Measurements from ENCODE around the gene OR7C1.
"Not testable (repeated sequence)": the region's sequence is repeated elsewhere in the genome, so short reads cannot be mapped to it uniquely, and the experiment has no call there.

The OR7C1 gene

DNA sequence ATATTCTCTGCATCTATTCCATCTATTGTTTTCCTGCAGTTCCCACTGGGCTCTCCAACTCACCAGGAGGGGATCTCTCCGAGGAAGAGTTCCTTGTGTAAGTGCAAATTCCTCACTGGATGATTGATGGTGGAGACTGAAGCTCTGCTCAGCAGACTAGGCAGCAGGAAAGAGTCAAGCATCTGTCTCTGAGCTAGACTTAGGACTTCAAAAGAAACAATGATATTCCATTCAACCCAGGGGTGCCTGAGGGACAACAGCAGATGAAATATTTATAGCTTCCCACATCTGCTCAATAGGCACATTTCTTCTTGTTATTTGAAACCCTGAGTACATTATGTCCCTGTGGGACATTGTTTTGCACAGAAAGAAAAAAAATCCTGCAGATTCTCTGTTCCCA lies at the start of gene OR7C1, which contains the start of gene OR7A5:
OR7C1 (minus strand) TSS at position 175 of the 400 bp plus-strand sequence. CDS start 35,049 bp downstream, outside the sequence.
OR7A5 (minus strand) TSS at position 175 of the 400 bp plus-strand sequence. CDS start 6,944 bp downstream, outside the sequence.
- no peak for DNase-seq (ENCODE audit: low read depth)

DNA sequence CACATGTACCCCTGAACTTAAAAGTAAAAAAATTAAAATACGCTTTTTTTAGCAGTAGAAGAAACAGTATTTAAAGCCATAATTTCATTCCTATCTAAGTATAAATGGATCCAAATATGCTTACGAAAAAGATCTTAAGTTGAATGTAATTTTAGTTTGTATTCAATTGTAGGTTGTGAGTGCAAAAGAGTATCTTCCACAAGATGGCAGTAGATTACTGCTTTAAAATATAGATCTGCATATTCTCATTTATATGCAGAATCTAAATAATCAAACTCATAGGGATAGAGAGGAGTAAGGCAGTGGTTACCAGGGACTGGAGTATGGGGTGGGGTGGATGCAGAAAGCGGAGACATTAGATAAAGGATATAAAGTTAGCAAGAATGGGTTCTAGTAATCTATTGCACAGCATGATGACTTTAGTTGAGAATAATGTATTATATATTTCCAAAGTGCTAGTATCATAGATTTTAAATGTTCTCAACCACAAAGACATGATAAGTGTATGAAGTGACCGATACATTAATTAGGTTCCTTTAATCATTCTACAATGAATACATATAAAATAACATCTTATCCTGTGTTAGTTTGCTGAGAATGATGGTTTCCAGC lies 36.7 kb upstream of the OR7C1 start:
- DNase-seq (ENCODE audit: low read depth), result no peak

DNA sequence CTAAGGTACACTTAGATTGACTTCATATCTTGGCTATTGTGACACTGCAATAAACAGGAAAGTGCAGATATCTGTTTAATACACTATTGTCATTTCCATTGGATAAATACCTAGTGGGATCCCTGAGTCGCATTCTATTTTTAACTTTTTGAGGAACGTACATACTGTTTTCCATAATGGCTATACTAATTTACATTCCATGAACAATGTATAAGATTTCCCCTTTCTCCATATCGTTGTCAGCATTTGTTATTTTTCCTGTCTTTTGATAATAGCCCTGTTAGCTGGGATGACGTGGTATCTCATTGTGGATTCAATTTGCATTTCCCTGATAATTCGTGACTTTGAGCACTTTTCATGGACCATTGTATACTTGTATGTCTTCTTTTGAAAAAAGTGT lies 33.5 kb upstream of the OR7C1 start:
- no peak for DNase-seq (ENCODE audit: low read depth)

DNA sequence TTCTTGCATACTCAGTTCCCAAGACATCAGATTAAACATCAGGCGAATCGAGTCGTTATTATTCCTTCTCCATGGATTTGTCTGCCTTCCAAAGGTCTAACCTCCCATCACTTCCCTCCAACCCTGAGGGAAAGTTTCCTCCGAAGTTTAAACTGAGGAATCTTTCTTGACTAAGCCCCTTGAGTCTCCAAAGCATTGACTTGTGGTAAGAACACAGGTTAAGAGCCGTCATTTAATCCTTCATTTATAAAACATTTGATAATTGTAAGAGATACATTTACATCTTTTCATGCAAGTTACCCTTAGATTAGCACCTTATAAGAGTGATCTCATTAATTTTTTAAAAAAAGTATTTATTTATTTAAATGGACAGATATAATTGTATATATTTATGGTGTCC lies 13.8 kb upstream of the OR7C1 start, which contains the start of gene OR7A10:
OR7A10 (minus strand) TSS at position 101 of the 400 bp plus-strand sequence. CDS start 7,045 bp downstream, outside the sequence.
- DNase-seq (ENCODE audit: low read depth), result no peak

DNA sequence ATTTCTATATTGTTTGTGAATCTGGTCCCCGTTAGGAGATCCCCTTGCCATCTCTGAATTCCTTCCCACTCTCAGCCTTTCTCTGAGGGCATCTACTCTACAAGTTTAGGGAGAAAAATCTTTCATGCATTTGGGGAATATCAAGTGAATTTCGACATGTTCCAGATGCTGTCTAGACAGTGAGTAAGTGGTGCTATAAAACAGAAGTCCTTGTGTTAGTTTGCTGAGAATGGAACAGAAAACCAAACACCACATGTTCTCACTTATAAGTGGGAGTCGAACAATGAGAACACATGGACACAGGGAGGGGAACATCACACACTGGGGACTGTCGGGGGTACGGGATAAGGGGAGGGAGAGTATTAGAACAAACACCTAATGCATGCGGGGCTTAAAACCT lies 8.6 kb upstream of the OR7C1 start:
- no peak for DNase-seq (ENCODE audit: low read depth)

DNA sequence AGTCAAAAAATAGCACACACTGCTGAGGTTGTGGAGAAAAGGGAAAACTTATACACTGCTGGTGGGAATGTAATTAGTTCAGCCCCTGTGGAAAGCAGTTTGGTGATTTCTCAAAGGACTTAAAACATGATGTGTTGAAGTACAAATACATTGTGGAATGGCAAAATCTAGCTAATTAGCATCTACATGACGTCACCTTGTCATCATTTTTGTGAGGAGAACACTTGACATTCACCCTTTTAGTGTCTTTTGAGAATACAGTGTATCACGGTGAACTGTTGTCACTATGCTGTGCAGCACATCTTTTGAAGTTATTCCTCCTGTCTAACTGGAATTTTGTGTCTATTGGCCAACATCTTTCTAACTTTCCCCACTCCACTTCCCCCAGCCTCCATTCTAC lies 8.2 kb upstream of the OR7C1 start:
- no peak for DNase-seq (ENCODE audit: low read depth)

DNA sequence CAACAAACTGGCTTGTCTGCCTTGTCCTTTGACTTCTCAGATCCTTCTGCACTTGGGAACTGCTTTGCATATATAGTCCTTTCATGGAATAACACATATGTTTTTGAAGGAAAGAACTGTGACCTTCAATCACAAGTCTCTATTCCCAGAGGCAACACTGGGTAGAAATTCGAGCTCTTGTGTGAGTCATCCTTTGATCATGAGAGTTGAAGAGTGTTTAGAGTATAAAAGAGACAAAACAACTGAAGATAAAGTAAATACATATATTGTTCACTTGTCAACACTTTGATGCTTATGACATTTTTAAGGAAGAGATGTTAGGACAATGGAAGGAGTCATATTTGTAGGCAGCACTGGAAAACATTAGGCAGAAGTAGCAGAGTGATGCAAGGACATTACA lies 5.2 kb upstream of the OR7C1 start:
- DNase-seq (ENCODE audit: low read depth), result no peak

DNA sequence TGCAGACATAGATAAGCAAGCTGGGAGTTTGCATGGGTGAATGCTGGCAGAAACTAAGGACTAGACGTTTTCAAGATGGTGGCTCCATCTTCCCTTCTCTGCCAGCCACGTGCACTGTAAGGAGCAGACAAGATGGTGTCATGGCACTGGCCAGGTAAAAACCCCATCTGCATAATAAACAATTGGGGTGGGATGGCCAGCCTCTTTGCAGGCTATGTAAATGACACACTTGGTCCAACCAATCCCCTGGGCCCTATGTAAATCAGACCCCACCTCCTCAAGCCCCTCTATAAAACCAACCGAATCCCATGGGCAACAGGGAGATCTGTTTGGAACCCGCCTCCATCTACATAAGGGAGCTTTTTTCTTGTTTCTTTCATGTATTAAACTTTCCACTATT lies 2.4 kb upstream of the OR7C1 start:
- no peak for DNase-seq (ENCODE audit: low read depth)

DNA sequence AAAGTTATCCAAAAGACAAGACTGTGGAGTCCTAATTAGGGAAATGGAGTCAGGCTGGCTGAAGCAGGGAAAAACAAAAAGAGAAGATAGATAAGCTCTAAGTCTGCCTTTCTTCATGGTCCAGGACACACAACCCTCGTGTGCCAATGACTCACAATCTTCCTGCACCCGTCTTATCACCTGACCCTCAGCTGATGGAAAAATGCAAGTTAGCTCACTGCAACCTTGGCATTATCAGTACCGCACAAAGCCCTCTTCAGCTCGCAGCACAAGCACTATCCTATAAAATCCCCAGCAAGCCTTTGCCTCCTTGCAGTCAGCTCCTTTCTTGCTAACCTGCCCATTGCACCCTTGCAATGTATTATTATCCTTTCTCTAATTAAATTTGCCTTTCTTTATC lies 4.3 kb downstream of the OR7C1 start:
- DNase-seq (ENCODE audit: low read depth), result no peak

DNA sequence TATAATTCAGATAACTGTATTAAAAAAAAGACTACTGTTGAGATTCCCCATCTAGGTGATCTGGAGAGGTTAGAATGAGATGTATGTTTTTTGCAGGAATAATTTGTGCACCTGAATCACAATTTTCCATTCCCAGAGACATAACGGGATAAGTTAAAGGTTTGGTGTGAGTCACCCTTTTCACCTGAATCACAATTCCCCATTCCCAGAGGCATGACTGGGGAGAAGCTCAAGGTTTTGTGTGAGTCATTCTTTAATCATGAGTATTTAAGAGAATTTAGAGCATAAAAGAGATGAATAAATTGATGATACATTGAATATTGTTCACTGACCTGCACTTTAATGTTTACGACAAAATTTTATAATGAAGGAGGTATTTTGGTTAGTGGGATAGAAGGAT lies 9.0 kb downstream of the OR7C1 start:
- DNase-seq (ENCODE audit: low read depth), result no peak

DNA sequence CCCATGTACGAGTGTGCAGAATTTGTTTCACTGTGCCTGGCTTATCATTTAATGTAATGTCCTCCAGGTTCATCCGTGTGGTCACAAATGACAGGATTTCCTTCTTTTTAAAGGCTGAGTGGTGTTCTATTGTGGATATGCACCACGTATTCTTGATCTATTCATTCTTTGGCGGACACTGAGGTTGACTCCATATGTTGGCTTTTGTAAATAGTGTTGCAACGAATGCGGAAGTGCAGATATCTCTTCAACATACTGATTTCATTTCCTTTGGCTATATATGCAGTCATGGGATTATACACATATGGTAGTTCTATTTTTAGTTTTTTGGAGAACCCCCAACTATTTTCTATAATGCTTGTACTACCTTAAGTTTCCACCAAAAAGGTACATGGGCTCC lies 13.0 kb downstream of the OR7C1 start:
- no peak for DNase-seq (ENCODE audit: low read depth)

DNA sequence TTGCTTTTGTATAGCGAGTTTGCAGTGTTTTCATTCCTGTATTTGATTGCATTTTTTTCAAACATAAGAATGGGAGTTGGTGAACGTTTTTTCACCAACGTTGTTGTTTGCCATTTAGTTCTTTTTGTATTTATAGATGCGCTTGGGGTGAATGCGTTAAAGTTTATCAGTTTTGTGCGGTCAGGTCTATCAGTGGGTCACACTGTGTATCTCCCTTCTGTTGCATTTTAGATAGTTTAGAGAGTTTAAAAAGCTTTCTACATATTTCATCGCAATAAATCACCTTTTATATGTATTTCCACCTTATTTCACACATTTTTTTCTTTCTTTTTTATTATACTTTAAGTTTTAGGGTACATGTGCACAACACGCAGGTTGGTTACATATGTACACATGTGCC lies 16.4 kb downstream of the OR7C1 start:
- no peak for DNase-seq (ENCODE audit: low read depth)

DNA sequence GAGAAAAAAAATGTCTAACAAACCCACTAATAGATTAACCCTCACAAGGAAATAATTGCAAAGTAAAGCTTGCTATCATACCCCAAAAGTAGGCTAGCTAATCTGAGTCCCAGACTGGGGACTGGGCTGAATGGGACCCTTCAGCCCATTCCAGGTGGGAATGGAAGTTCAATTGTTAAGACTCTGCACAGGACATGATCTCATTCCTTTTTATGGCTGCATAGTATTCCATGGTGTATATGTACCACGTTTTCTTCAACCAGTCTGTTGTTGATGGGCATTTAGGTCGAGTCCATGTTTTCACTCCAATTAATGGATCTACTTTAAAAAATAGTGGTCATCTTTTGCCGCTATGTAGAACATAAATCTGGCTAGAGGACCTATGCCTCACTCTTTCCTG lies 17.9 kb downstream of the OR7C1 start:
- DNase-seq (ENCODE audit: low read depth), result no peak

DNA sequence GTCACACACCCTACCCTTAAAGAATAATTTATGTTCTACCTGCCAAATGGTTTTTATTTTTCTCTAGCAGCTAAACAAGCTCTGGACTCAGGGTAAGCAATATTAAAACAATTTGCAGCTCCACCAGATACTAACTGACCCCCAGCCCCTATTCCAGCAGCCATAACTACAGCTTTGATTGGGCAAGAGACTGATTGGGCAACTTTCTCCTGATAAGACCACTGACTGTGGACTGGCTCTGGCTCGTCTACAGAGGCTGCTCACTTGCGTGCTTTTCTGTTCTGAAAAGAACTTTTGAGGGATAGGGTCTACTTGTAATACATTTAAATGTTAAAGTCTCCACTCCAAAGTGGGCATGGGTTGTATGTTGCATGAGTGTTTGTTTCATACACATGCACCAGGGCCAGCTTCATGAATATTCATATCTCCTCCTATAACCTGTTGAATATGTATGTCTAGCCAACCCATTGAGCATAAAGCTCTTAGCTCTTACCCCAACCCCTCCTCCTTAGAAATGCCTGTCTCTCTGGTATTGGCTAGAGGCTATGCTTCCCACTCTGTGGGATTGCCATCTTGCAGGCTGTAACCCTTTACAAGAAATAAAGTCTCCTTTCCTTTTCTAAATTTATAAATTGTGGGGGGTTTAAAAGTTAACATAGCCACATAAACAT lies 19.9 kb downstream of the OR7C1 start:
- no peak for DNase-seq (ENCODE audit: low read depth)

DNA sequence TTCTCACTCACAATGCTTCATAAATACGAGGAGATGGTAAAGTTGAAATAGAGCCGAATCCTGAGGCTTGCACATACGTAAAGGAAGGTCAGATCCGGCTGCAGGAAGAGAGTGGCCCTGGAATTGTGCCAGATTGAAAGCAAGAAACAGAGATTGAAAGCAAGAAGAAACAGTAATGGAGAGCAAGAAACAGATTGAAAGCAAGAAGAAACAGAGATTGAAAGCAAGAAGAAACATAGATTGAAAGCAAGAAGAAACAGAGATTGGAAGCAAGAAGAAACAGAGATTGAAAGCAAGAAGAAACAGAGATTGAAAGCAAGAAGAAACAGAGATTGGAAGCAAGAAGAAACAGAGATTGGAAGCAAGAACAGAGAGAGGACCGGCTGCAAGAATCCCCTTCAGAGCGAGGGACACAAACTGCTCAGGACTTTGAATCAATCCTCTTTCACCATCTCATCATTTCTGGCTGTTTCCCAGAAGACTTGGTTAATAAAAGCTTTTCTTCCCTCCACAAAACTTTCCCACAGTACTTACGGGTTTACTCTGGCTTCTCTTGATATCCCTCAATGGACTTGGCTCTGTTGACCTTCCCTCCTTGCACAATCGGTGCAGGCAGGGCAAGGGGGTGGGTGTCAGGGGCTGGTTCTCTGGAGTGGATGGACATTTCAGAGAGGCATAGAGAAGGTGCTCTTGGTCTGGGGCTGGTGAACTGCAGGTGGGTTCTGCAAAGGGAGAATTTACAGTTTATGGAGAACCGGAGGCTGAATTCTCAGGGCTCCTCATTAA lies 25.5 kb downstream of the OR7C1 start:
- no peak for DNase-seq (ENCODE audit: low read depth)

DNA sequence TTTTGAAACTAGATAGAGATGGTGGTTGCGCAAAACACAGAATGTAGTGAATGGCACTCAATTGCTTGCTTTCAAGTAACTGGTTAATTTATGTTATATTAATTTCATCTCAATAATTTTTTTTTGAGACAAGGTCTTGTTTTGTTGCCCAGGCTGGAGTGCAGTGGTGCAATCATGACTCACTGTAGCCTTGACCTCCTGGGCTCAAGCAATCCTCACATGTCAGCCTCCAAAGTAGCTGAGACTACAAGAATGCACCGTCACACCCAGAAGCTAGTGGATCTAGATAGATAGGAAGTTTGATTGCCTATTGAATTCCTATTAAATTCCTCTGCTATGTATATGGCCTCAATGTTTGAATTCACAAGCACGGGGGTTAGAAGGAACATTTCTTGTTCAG lies 30.2 kb downstream of the OR7C1 start:
- no peak for DNase-seq (ENCODE audit: low read depth)

DNA sequence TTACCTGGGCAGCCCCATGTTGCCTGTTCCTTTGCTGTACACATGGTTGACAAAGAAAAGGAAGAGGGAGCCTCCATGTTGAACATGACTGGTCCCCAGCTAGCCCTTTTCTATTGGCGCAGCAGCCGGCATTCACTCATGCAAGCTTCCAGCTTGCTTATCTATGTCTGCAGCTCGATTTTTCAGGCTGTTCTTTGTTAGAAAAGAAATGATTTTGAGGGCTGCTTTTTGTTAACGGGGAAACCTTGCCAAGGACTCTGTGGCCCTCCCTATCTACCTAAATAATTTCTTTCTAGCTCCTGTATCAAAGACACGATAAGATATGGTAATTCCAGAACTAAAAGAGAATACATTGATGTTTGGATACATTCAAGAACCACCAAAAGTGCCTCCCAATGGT lies 36.2 kb downstream of the OR7C1 start:
- no peak for DNase-seq (ENCODE audit: low read depth)

DNA sequence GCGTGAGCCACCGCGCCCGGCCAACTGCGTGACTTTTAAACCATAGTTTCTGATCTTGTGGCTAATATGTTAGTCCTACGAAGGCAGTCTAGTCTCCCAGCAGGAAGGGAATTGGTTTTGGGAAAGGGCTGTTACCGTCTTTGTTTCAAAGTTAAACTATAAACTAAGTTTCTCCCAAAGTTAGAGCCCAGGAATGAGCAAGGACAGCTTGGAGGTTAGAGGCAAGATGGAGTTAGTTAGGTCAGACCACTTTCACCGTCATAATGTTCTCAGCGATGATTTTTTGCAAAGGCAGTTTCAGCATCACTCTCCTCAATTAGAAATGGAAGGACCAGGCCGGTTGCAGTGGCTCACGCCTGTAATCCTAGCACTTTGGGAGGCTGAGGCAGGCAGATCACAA lies 39.0 kb downstream of the OR7C1 start:
- no peak for DNase-seq (ENCODE audit: low read depth)

DNA sequence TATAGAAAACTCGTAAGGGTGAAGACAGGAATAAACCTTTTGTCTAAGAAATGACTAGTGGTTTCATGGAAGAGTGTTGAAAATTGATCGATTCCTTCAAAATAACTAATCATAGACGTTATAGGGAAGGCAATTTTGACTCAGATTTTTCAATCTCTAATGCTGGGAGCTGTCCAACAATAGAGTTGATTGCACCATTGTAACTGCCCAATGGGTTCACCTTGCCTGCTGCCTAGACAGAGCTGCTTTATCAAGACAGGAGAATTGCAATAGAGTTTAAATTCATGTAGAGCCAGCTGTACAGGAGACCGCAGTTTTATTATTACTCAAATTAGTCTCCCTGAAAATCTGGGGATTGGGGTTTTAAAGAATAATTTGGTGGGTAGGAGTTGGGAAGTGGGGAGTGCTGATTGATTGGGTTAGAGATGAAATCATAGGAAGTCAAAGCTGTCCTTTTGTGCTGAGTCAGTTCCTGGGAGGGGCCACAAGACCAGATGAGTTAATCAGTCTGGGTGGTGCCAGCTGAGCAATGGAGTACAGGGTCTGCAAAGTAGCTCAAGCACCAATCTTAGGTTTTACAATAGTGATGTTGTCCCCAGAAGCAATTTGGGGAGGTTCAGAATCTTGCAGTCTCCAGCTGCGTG lies 39.8 kb downstream of the OR7C1 start:
- no peak for DNase-seq (ENCODE audit: low read depth)

DNA sequence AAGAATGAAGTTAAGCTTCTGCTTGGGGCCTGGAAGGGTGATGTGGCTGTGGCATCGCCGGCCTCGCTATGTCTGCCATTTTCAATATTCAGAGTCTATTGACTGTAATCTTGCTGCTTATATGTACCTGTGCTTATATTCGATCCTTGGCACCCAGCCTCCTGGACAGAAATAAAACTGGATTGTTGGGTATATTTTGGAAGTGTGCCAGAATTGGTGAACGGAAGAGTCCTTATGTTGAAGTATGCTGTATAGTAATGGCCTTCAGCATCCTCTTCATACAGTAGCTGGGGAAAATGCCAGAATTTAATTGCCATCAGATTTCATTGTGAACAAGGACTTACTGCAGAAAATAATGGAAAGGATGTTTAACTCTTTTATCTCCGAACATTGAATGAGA lies 42.7 kb downstream of the OR7C1 start:
- not testable (repeated sequence) for DNase-seq (ENCODE audit: low read depth)

DNA sequence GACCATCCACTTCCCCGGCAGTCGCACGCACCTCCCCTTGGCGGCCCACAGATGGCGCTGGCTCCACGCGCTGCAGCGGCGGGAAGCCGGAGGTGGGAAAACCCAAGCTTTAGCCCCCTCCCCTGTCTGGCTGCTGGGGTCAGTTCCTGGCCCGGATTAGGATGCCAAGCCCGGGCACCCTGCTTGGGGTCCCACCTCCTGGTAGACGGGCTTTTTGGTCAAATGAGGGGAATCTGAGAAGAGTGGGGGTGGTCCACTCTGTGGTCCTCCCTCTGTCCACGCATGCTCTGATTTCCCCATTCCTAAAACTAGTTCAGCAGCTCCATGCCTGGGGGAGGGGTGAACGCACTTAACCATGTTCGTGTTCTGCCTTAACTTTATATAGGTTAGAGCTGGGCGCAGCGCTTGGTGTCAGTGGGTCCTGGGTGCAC lies 48.5 kb downstream of the OR7C1 start:
- no peak for DNase-seq (ENCODE audit: low read depth)

DNA sequence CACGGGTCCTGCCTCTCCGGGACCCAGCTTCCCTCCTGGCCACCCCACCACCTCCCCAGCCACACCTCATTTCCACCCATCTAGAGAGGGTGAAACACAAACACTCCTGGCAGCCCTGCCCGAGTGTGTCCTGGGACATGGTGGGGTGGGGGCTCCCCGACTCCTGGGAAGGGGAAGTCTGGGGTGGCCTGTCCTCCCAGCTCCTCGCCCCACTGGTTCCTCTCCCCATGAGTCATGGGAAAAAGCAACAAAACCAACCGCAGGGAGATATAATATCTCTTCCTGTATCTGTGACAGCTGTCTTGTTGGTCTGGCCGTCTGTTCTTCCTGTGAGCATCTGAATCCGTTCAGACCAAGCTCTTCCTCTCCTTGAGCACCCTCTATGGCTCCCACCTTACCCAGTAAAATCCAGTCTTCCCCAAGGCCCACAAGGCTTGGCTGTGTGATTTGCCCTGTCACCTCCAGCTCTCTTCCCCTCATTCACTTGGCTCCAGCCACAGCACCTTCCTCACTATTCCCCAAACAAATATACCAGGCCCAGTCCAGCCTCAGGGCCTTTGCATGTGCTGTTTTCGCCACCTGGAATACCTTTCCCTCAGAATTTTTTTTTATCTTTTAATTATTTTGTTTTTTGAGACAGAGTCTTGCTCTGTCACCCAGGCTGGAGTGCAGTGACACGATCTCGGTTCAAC lies 49.7 kb downstream of the OR7C1 start:
- DNase-seq (ENCODE audit: low read depth), result not testable (repeated sequence)

Measured in GM04503 (cell line).